Pons (tissue), 1 donor: ENCODE data around the gene CCND2.
"Not testable (repeated sequence)": the region's sequence is repeated elsewhere in the genome, so short reads cannot be mapped to it uniquely, and the experiment has no call there.

ENCODE experiments used
- DNase-seq: peaks from one replicate; pipeline ENCODE4 v3.0.0-alpha.2; 2016; ENCODE audit warnings: low spot score

CCND2 gene

DNA sequence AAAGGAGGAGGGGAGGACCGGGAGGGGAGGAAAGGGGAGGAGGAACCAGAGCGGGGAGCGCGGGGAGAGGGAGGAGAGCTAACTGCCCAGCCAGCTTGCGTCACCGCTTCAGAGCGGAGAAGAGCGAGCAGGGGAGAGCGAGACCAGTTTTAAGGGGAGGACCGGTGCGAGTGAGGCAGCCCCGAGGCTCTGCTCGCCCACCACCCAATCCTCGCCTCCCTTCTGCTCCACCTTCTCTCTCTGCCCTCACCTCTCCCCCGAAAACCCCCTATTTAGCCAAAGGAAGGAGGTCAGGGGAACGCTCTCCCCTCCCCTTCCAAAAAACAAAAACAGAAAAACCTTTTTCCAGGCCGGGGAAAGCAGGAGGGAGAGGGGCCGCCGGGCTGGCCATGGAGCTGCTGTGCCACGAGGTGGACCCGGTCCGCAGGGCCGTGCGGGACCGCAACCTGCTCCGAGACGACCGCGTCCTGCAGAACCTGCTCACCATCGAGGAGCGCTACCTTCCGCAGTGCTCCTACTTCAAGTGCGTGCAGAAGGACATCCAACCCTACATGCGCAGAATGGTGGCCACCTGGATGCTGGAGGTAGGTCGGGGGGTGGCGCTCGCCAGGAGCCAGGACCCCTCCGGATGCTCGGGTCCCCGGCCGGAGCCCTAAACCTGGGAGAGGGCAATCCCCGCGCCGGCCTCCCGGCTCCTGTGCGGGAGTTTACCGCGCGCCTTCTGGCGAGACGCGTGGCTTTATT is at the start of gene CCND2:
Gene CCND2 (plus strand): TSS at position 111 of the 744 bp plus-strand sequence. CDS start 279 bp downstream, at position 390.
- peak; percentile 84 for DNase-seq

GRCh38 chr12:4224206-4224889 is 49.2 kb upstream of the CCND2 start:
- DNase-seq, result no peak

GRCh38 chr12:4225571-4225970 is 48.0 kb upstream of the CCND2 start:
- DNase-seq, result no peak

DNA sequence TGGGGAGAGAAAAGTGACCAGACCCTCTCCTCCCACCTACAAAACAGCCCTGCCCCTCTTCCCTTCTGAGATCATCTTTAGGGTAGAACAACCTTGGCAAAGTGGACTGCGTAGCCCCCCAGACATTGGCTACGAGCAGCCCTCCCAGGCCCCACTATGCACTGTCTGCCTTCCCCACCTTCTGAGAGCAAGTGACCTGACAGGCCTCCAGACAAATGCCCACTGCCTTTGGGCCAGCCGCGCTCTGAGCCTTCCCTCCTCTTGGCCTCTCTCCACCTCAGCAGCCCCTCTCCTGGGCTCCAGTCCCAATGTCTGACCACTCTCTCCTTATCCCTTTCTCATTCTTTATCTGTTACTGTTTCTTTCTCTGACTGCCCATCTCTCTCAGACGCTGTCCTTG is 46.5 kb upstream of the CCND2 start:
- no peak for DNase-seq

- no peak for DNase-seq
Measured at GRCh38 chr12:4228122-4228580, 45.4 kb upstream of the CCND2 start.

- DNase-seq, result no peak
Measured at GRCh38 chr12:4230526-4230925, 43.0 kb upstream of the CCND2 start.

- DNase-seq, result no peak
Measured at GRCh38 chr12:4238577-4238976, 35.0 kb upstream of the CCND2 start.

- DNase-seq, result no peak
Measured at GRCh38 chr12:4239746-4240145, 33.8 kb upstream of the CCND2 start.

GRCh38 chr12:4240161-4240783 is 33.3 kb upstream of the CCND2 start:
- DNase-seq, result no peak

DNA sequence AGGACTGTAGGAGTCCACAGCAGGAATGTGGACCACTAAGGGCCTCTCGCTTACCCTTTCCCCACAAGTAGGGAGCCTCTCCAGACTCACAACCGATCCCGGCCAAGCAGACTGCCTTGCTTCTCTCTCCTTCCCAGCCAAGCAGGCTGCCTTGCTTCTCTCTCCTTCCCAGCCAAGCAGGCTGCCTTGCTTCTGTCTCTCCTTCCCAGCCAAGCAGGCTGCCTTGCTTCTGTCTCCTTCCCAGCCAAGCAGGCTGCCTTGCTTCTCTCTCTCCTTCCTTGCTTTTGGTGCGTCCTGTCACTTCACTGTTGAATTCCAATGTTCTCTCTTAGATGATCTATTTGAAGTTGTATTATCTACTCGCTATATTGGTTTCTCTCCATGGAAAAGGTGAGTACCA is 32.6 kb upstream of the CCND2 start:
- DNase-seq, result no peak

- DNase-seq, result no peak
Measured at GRCh38 chr12:4241592-4241991, 32.0 kb upstream of the CCND2 start.

DNA sequence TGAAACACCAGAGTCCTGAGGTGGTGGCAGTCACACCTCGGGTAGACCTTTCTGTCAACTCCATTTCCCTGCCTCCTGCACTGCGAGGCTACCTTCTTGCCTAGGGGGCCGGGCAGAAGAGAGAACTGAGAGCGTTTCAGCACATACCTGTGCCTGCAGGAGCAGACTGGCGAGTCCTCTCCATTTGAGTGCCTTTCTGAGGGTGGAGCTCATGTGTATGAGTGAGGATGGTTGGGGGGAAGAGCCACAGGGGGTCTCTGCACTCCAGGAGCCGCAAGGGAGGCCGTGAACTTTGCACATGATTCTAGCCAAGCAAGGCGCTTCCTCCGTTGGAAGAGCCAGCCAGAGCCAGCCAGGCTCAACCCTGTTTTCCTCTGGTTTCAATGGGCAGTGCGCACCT is 31.0 kb upstream of the CCND2 start:
- no peak for DNase-seq

GRCh38 chr12:4243091-4243490 is 30.5 kb upstream of the CCND2 start:
- DNase-seq, result no peak

DNA sequence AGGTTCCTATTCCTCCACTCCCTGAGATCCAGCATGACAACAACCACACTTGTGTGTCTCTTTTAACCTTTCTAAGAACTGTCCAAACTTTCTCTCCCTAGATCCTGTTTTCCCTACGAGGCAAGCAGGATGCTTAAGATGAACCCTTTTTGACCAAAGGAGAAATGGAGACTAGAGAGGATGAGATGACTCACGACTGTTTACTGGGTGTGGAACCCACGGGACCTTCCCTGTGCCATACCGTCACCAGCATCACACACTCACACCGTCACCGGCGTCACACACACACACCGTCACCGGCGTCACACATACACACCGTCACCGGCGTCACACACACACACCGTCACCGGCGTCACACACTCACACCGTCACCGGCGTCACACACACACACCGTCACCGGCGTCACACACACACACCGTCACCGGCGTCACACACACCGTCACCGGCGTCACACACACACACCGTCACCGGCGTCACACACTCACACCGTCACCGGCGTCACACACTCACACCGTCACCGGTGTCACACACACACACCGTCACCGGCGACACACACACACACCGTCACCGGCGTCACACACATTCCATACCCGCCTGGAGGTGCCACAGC is 30.0 kb upstream of the CCND2 start:
- DNase-seq, result not testable (repeated sequence)

DNA sequence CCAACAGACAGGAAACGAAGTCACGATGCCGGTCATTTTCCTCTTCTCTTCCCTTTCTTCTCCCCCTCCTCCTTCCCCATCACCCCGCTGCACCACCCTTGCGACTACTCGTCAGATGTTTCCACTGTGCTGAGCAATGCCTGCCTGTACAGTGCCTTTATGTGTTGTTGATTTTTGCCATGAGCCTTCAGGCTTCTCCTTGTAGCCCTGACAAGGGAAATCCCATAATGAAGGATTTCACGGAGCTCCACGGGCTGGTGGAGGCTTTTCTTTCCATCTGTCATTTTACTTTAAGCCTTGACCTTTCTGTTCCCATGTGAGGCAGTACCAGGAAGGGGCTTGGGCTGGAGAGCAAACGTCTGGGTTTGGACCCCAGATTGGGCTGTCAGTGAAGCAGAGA is 28.7 kb upstream of the CCND2 start:
- DNase-seq, result no peak

GRCh38 chr12:4245446-4245845 is 28.1 kb upstream of the CCND2 start:
- DNase-seq, result no peak

- DNase-seq, result no peak
Measured at GRCh38 chr12:4246116-4246515, 27.4 kb upstream of the CCND2 start.

DNA sequence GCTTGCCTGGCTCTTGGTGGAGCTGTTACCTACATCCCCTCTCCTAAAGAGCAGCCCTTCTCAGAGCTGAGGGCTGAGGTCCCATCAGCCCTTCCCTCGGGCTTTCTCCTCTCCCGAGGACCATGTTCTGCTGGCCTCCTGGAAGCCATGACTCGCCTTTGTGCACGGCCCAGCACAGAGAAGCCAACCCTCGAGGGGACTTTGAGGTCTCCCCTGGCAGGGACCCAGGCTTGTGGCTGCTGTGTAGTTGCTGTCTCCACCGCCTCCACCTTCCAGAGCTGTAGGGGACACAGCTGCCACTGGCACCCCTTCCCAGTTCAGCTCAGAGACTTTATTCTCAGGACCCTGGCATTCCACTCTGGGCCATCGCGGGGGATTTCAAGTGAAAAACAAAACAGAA is 22.9 kb upstream of the CCND2 start:
- no peak for DNase-seq

- DNase-seq, result no peak
Measured at GRCh38 chr12:4251216-4251891, 22.2 kb upstream of the CCND2 start.

DNA sequence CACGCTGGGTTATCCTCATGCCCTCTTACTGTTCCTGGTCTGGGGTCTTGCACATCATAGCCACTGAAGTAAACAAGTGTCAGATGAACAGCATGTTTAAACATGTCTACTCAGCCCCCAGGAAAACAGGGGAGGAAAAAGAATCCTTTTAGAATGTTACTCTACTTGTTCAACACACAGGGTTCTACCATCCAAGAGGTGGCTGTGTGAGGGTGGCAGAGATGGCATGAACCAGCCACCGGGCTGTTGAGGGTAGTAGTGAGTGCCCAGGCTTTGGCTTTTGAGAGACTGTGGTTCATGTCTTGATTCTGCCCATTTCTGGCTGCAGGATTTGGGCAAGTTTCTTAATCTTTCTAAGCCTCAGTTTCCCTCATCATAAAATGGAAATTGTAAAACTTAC is 21.6 kb upstream of the CCND2 start:
- DNase-seq, result no peak

DNA sequence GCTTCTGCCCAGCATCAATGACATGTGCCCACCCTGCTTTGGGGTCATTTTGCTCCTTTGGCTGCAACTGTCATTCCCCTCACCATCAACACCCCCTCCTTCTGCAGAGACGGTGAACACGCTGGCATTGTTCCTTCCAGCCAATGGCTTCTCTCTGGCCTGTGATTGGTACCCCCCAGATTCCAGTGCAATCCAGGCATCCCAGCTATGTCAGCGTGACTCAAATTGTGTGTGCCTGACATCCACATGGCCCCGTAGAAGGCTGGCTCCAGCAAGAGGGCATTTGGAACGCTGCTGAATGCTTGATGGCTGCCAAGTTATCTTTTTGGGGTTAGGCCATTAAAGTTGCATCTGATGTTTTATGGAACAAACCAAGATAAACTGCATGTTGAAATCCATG is 21.0 kb upstream of the CCND2 start:
- DNase-seq, result no peak
